Body of pancreas (tissue), 4 donors: ENCODE measurements around the gene DIDO1.

Experiments
- CTCF ChIP-seq, 7 experiments: fragments of 450-650 bp in 4 of 7; fragments of 200-600 bp in 3 of 7; sonication (generic) in 3 of 7; IDR thresholded peaks; one replicate each; pipeline ENCODE4 v1.5.1; 2016 to 2019; ENCODE audit warnings: antibody characterized with exemption in 7 of 7
- POLR2A ChIP-seq, 3 donors: fragments of 450-650 bp; IDR thresholded peaks; one replicate each; pipeline ENCODE4 v1.6.1; 2016; ENCODE audit warnings: antibody characterized with exemption in 3 of 3, mild to moderate bottlenecking in 2 of 3

GRCh38 chr20:62957136-62958117 lies 31.1 kb upstream of the DIDO1 start:
- TF ChIP-seq CTCF (IDR thresholded peaks at IDR 0.05): no peak
- no peak for TF ChIP-seq POLR2A (IDR thresholded peaks at IDR 0.05)
